Hematopoietic multipotent progenitor cell treated with erythropoietin and hydrocortisone succinate and interleukin-3 and kit ligand, for 8 days (in vitro differentiated cells): ENCODE measurements around the gene RNASEH2A.

Experiments used
- DNase-seq: peaks from one replicate; pipeline ENCODE4 v3.0.0-alpha.2; 2015

Gene RNASEH2A

GRCh38 chr19:12783291-12783848 is 23.0 kb upstream of the RNASEH2A start:
- peak; percentile 24 for DNase-seq

GRCh38 chr19:12783849-12784393 is 22.5 kb upstream of the RNASEH2A start:
- DNase-seq: no peak

- peak; percentile 98 for DNase-seq
Observed at GRCh38 chr19:12784394-12784870, 22.0 kb upstream of the RNASEH2A start.

- no peak for DNase-seq
Observed at GRCh38 chr19:12784871-12785430, 21.4 kb upstream of the RNASEH2A start.

- peak; percentile 69 for DNase-seq
Observed at GRCh38 chr19:12785431-12786031, 20.9 kb upstream of the RNASEH2A start.

- DNase-seq: peak; percentile 62
Observed at GRCh38 chr19:12786141-12786870, 20.1 kb upstream of the RNASEH2A start.

GRCh38 chr19:12786952-12787351 is 19.4 kb upstream of the RNASEH2A start:
- peak; percentile 26 for DNase-seq

GRCh38 chr19:12787458-12787857 is 18.9 kb upstream of the RNASEH2A start:
- no peak for DNase-seq

GRCh38 chr19:12788042-12788681 is 18.2 kb upstream of the RNASEH2A start:
- peak; percentile 65 for DNase-seq

- DNase-seq: peak; percentile 93
Observed at GRCh38 chr19:12788682-12789097, 17.7 kb upstream of the RNASEH2A start.

- peak; percentile 57 for DNase-seq
Observed at GRCh38 chr19:12789098-12789903, 17.1 kb upstream of the RNASEH2A start.

- peak; percentile 98 for DNase-seq
Observed at GRCh38 chr19:12789904-12790619, 16.3 kb upstream of the RNASEH2A start.

- peak; percentile 13 for DNase-seq
Observed at GRCh38 chr19:12790628-12791344, 15.6 kb upstream of the RNASEH2A start.

- peak; percentile 96 for DNase-seq
Observed at GRCh38 chr19:12791345-12792050, 14.9 kb upstream of the RNASEH2A start, which contains the start of gene JUNB. TSS of gene JUNB (plus strand) at chr19:12791486. CDS start at chr19:12791772, 286 bp downstream.

GRCh38 chr19:12792051-12792852 is 14.1 kb upstream of the RNASEH2A start:
- peak; percentile 75 for DNase-seq

- DNase-seq: no peak
Observed at GRCh38 chr19:12792853-12793289, 13.5 kb upstream of the RNASEH2A start.

GRCh38 chr19:12793290-12794195 is 12.8 kb upstream of the RNASEH2A start:
- DNase-seq: peak; percentile 94
